ENCODE measurements around the gene RGS12. TPM values are rescaled to one million over a fixed set of nuclear protein-coding genes. Genes with fewer than 3 reads are reported as not detected.

The RGS12 gene
- total RNA-seq, 2 experiments from 2014 or later = 8.6 to 8.8 TPM

DNA sequence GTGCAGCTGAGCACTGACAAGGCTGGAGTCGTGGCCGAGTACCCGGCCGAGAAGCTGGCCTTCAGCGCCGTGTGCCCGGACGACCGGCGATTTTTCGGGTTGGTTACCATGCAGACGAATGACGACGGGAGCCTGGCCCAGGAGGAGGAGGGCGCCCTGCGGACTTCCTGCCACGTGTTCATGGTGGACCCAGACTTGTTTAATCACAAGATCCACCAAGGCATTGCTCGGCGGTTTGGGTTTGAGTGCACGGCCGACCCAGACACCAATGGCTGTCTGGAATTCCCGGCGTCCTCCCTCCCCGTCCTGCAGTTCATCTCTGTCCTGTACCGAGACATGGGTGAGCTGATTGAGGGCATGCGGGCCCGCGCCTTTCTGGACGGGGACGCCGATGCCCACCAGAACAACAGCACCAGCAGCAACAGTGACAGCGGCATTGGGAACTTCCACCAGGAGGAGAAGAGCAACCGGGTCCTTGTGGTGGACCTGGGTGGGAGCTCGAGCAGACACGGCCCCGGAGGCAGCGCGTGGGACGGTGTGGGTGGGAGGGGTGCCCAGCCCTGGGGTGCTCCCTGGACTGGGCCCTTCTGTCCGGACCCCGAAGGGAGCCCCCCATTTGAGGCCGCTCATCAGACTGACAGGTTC, 24.3 kb downstream of the RGS12 start:
- intact Hi-C loops (cut with micrococcal nuclease) = no loop called here
- H3K27me3 Mint-ChIP-seq = no peaks in the 10 kb centered on the region
- H3K36me3 Mint-ChIP-seq = peaks cover 5% of the 10 kb centered on the region
- no peaks in the 10 kb centered on the region for H3K4me1 Mint-ChIP-seq (ENCODE audit: low read depth)
- no peak overlapping the region for H3K27ac Mint-ChIP-seq
- no peak overlapping the region for H3K4me3 Mint-ChIP-seq
- H3K9me3 Mint-ChIP-seq = no peaks in the 10 kb centered on the region
- POLR2A ChIA-PET = no interaction called here
- CTCF ChIA-PET = interaction anchor here (1.5 kb wide), 1 partner anchor 29 kb away, joined by 4 read pairs; no protein-coding TSS in a partner anchor
- no peak for DNase-seq

DNA sequence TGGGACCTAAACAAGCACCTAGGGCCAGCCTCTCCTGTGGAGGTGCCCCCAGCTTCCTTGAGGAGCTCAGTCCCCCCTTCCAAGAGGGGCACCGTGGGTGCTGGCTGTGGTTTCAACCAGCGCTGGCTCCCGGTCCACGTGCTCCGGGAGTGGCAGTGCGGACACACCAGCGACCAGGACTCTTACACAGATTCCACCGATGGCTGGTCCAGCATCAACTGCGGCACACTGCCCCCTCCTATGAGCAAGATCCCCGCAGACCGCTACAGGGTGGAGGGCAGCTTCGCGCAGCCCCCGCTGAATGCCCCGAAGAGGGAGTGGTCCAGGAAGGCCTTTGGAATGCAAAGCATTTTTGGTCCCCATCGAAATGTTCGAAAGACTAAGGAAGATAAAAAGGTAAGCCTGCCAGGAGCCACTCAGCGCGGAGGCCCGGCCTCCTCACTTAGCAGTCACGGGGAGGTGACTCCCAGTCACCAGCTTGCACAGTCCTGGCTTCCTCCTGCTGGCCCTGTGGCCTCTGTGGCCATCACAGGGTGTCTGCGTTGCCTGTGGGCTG, 24.9 kb downstream of the RGS12 start:
- no peak for DNase-seq
- Mint-ChIP-seq H3K9me3 (no peaks in the 10 kb centered on the region), H3K4me1 (ENCODE audit: low read depth) (no peaks in the 10 kb centered on the region), H3K27ac (no peak overlapping the region), H3K4me3 (no peak overlapping the region), H3K36me3 (peaks cover 5% of the 10 kb centered on the region), H3K27me3 (no peaks in the 10 kb centered on the region)
- ChIA-PET CTCF (no interaction called here), POLR2A (interaction anchor here (0.9 kb wide), 1 partner anchor 27 kb away, joined by 3 read pairs; no protein-coding TSS in a partner anchor)
- intact Hi-C loops (cut with micrococcal nuclease) = no loop called here

DNA sequence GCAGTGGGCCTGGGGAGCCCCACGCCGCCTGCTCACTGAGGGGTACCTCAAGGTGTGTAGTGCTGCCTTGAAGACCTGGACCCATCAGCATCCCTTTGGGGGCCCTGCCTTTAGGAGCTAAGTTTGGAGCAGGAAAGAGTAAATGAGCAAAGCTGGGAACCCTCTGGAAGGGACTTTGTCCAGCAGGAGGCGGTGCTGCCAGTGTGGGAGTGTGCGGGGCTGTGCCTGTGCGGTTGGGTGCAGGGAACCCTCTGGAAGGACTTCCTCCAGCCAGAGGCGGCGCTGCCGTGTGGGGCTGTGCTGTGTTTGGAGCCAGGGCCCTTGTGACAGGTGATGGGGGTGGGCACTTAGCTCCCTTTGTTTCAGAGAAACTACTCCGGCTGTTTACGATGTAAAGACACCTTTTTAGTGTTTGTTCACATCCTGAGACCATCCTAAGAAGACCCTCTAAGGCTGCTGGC, 25.8 kb downstream of the RGS12 start:
- intact Hi-C loops (cut with micrococcal nuclease) = no loop called here
- H3K4me1 Mint-ChIP-seq (ENCODE audit: low read depth) = no peaks in the 10 kb centered on the region
- H3K27me3 Mint-ChIP-seq = no peaks in the 10 kb centered on the region
- POLR2A ChIA-PET = interaction anchor here (0.9 kb wide), 1 partner anchor 28 kb away, joined by 3 read pairs; no protein-coding TSS in a partner anchor
- no peaks in the 10 kb centered on the region for H3K9me3 Mint-ChIP-seq
- no peak overlapping the region for H3K4me3 Mint-ChIP-seq
- no peak overlapping the region for H3K27ac Mint-ChIP-seq
- DNase-seq = no peak
- CTCF ChIA-PET = no interaction called here
- peaks cover 5% of the 10 kb centered on the region for H3K36me3 Mint-ChIP-seq

DNA sequence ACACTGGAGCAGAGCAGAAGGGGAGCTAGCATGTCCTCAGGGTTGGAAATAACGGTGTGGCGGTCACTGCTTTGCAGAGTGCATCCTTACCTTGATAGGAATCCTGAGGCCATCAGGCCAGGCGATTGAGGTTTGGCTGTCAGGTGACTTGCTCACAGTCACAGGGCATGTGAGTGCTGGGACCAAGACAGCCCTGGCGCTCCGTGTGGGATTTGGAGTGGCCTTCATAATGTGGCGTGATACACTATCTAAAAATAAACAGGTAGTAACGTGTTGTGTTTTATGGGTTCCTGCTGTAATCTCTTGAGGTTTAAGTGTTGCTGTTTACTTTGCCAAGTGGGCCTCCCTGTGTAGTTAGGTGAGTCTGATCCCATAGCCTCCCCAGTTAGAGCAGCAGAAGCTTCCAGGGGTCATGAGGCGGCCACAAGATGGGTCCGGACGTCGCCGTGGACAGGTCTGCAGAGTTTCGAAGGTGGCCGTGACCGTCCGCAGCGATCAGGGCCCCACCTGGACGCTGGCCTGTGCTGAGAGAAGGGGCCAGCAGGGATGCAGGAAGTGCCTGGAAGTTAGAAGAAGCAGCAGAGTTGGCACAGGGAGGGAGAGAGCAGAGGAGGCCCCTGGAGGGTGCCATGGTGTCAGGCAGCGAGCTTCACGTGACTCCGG, 27.7 kb downstream of the RGS12 start:
- Mint-ChIP-seq H3K4me1 (ENCODE audit: low read depth) (no peaks in the 10 kb centered on the region), H3K27me3 (no peaks in the 10 kb centered on the region), H3K4me3 (no peak overlapping the region), H3K27ac (no peak overlapping the region), H3K36me3 (peaks cover 5% of the 10 kb centered on the region), H3K9me3 (no peaks in the 10 kb centered on the region)
- intact Hi-C loops (cut with micrococcal nuclease) = no loop called here
- POLR2A ChIA-PET = no interaction called here
- CTCF ChIA-PET = no interaction called here
- no peak for DNase-seq

DNA sequence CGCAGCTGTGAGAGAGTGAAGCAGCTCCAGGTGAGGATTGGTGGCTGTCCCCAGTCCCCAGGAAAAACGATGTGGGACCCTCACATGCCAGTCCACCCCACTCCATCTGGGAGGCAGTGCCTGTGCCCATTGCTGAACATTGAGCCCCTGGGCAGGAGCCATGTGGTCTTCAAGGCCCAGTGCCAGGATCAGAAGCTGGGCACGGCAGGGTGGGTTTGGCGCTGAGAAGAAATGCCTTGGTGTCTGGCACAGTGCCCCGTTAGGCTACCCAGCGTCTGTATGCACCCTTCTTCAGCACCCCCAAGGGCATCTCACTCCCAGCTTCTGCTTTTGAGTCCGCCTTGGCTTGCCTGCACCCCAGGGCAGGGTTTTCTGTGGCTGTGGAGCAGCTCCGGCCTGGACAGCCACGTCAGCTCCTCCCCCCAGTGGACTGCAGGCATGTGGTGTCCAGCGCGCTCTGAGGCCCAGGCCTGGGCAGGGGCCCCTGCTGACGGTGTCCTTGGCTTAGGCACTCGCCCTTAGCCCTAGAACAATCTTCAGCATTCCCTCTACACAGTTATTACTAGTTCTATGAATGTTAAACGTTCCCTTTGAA, 28.6 kb downstream of the RGS12 start:
- ChIA-PET POLR2A (interaction anchor here (0.6 kb wide), 1 partner anchor 209 kb away, joined by 6 read pairs; no protein-coding TSS in a partner anchor), CTCF (no interaction called here)
- no peak for DNase-seq
- Mint-ChIP-seq H3K36me3 (peaks cover 1% of the 10 kb centered on the region), H3K9me3 (no peaks in the 10 kb centered on the region), H3K4me3 (no peak overlapping the region), H3K27ac (no peak overlapping the region), H3K4me1 (ENCODE audit: low read depth) (no peaks in the 10 kb centered on the region), H3K27me3 (no peaks in the 10 kb centered on the region)
- intact Hi-C loops (cut with micrococcal nuclease) = no loop called here

DNA sequence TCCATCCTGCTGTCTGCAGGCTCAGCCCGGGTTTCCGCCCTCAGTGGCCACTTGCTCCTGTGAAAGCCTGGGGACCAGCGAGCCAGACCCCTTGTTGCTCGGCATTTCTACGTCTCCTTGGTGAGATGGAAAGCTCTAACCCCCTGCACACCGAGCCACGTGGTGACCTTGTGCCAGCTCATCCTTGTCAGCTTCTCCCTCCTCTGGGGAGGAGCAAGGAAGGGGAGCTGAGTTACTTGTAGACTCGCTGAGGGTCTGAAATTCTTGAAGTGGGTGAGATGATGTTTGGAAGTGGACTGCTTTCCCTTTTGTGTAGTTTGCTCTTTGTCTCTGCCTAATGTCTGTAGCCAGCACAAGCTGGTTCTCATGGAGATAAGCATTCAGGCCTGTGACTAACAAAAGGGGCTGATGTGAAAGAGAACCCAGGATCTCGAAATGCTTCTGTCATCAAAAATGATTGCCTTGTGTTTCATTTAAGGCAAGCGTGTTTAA, 29.3 kb downstream of the RGS12 start:
- no peaks in the 10 kb centered on the region for H3K9me3 Mint-ChIP-seq
- H3K27me3 Mint-ChIP-seq = no peaks in the 10 kb centered on the region
- H3K36me3 Mint-ChIP-seq = peaks cover 1% of the 10 kb centered on the region
- H3K4me3 Mint-ChIP-seq = no peak overlapping the region
- ChIA-PET CTCF (no interaction called here), POLR2A (interaction anchor here (0.6 kb wide), 1 partner anchor 209 kb away, joined by 6 read pairs; no protein-coding TSS in a partner anchor)
- H3K27ac Mint-ChIP-seq = no peak overlapping the region
- no peak for DNase-seq
- intact Hi-C loops (cut with micrococcal nuclease) = no loop called here
- H3K4me1 Mint-ChIP-seq (ENCODE audit: low read depth) = no peaks in the 10 kb centered on the region

DNA sequence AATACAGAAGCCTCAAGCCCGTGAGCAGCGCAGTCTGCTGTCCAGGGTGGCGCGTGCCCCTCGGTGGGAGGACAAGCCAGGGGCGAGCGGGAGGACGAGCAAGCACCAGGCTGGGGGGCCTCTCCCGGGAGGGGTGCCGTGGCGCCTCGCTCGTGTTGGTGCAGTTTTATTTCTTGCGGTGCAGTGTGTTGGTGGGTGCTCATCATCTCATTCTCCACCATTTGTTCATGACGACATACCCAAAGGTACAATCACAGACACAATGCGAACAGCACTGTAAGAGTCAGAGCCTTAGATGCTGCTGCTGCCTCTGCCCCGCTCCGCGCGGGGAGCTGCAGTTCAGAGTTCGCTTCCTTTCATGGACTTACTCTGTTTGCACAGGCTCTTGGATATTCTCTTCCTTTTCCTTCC, 30.3 kb downstream of the RGS12 start:
- Mint-ChIP-seq H3K27ac (no peak overlapping the region), H3K27me3 (no peaks in the 10 kb centered on the region), H3K4me3 (no peak overlapping the region), H3K36me3 (peaks cover 1% of the 10 kb centered on the region), H3K9me3 (no peaks in the 10 kb centered on the region), H3K4me1 (ENCODE audit: low read depth) (no peaks in the 10 kb centered on the region)
- no peak for DNase-seq
- intact Hi-C loops (cut with micrococcal nuclease) = no loop called here
- ChIA-PET CTCF (no interaction called here), POLR2A (no interaction called here)

DNA sequence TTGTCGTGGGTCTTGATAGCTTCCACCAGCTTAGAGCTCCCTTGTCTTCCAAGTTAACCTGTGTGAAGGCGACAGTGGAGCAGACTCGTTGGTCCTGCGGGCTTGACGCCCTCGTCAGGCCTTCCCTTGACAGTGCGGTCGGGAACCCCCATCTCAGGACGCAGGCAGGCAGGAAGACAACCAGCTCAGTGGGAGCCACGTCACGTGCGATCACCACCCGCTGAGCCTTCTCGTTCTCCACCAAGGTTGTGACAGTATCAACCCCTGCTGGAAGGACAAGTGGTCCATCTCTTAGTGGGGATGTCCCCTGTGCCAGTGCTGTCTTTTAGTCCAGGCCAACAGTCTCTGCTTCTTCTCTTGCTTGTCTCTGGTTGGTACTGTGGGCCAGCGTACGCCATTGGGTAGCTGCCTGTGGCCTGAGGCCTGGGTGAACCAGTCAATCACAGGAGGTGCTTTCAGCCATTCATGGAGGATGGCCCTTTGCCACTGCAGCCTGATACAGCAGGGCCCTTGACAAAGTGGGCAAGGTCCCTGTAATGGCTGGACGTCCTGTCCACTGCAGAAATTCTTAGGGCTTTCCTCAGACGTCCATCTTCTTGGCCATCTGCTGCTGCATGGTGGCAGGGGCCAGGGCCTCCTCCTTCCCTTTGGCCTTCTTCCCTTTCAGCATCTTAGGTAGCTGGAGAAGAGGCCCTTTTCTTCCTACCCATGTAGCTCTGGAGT, 31.4 kb downstream of the RGS12 start:
- Mint-ChIP-seq H3K27ac (no peak overlapping the region), H3K9me3 (no peaks in the 10 kb centered on the region), H3K4me3 (no peak overlapping the region), H3K36me3 (no peaks in the 10 kb centered on the region), H3K4me1 (ENCODE audit: low read depth) (no peaks in the 10 kb centered on the region), H3K27me3 (no peaks in the 10 kb centered on the region)
- intact Hi-C loops (cut with micrococcal nuclease) = no loop called here
- POLR2A ChIA-PET = no interaction called here
- DNase-seq = no peak
- CTCF ChIA-PET = interaction anchor here (0.9 kb wide), 1 partner anchor 22 kb away, joined by 3 read pairs; no protein-coding TSS in a partner anchor

DNA sequence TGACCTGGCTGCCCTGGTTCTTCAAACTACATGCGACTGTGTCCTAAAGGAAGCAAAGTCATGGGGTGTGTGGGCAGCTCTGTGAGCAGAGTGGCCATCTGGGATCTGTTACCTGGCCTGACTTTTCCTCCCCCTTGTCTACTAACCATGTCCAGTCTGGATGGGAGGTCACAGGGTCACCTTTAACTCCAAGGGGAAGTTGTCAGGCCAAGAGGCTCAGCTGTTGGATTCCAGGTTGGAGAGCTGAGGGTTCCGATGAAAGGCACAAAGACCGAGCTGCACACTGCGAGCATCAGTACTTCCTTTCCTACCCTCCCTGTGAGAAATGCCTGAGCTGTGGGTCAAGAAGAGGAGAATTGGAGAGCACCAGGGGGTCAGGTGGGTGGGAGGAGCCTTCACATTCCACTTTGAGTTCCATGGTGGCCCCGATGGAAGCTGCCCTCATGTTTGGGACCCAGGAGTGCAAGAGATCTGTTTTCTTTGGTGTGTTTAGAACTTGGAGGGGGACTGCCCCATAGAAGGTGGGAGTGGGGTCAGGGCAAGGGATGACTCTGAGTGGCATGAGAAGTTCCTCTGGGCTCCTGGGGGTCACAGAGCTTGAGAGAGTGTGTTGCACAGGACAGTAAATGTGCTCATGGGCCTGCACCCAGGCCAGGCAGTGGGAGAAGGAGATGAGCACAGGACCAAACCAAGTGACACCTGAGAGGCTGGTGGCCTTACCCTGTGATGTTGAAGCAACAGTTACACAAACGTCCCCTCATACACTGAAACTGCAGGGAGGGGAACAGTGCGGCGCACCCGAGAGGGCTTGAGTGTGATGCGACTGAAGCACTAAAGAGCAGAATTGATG, 36.2 kb downstream of the RGS12 start:
- no peaks in the 10 kb centered on the region for H3K9me3 Mint-ChIP-seq
- CTCF ChIA-PET = no interaction called here
- DNase-seq = no peak
- no peak overlapping the region for H3K4me3 Mint-ChIP-seq
- no peak overlapping the region for H3K27ac Mint-ChIP-seq
- POLR2A ChIA-PET = no interaction called here
- intact Hi-C loops (cut with micrococcal nuclease) = no loop called here
- no peaks in the 10 kb centered on the region for H3K4me1 Mint-ChIP-seq (ENCODE audit: low read depth)
- H3K36me3 Mint-ChIP-seq = no peaks in the 10 kb centered on the region
- H3K27me3 Mint-ChIP-seq = no peaks in the 10 kb centered on the region

DNA sequence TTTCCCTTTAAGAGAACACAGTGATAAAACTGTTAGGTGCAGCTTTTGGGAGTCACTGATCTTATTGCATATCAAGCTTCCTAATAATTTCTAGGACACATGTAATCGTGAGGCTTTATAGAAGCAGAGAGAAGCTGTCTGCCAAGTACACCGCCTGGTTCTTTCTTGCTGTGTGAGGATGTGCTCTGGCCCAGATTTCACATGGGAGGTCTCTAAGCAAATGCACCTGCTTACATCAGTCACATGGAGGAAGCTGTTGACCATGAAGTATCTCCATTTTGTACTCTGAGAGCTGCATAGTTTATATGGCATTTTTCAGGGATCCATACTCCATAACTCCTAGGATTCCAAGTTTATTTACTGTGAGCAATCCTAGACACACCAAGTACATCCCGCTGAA, 37.1 kb downstream of the RGS12 start:
- ChIA-PET POLR2A (no interaction called here), CTCF (no interaction called here)
- DNase-seq = no peak
- Mint-ChIP-seq H3K27me3 (no peaks in the 10 kb centered on the region), H3K36me3 (no peaks in the 10 kb centered on the region), H3K27ac (no peak overlapping the region), H3K4me3 (no peak overlapping the region), H3K4me1 (ENCODE audit: low read depth) (peaks cover 4% of the 10 kb centered on the region), H3K9me3 (no peaks in the 10 kb centered on the region)
- intact Hi-C loops (cut with micrococcal nuclease) = no loop called here

DNA sequence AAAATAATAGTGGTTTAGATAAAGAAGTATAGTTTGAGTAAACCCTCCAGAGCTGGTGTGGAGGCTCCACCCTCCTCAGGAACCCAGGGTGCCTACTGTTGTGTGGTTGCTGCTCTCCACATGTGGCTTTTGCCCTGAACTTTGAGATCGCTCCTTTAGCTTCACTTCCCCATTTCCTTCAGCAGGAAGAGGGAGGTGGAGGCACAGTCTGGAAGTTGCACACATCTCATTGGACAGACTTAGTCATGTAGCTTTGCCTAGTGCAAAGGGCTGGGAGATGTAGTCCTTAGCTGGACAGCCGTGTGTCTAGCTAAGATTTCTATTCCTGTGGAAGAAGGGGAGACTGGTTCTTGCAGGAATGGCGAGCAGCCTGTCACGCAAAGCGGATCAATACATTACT, 37.9 kb downstream of the RGS12 start:
- H3K27ac Mint-ChIP-seq = no peak overlapping the region
- H3K4me3 Mint-ChIP-seq = no peak overlapping the region
- H3K36me3 Mint-ChIP-seq = no peaks in the 10 kb centered on the region
- POLR2A ChIA-PET = no interaction called here
- no peaks in the 10 kb centered on the region for H3K27me3 Mint-ChIP-seq
- peaks cover 4% of the 10 kb centered on the region for H3K4me1 Mint-ChIP-seq (ENCODE audit: low read depth)
- CTCF ChIA-PET = no interaction called here
- intact Hi-C loops (cut with micrococcal nuclease) = no loop called here
- no peaks in the 10 kb centered on the region for H3K9me3 Mint-ChIP-seq
- DNase-seq = no peak
